Measurements from ENCODE around the gene BSG. TPM values are rescaled to one million over a fixed set of nuclear protein-coding genes. Genes with fewer than 3 reads are reported as not detected.
"Not testable (repeated sequence)": the region's sequence is repeated elsewhere in the genome, so short reads cannot be mapped to it uniquely, and the experiment has no call there.

The BSG gene
- total RNA-seq, 1 experiment from 2014 or later: 725 TPM

DNA sequence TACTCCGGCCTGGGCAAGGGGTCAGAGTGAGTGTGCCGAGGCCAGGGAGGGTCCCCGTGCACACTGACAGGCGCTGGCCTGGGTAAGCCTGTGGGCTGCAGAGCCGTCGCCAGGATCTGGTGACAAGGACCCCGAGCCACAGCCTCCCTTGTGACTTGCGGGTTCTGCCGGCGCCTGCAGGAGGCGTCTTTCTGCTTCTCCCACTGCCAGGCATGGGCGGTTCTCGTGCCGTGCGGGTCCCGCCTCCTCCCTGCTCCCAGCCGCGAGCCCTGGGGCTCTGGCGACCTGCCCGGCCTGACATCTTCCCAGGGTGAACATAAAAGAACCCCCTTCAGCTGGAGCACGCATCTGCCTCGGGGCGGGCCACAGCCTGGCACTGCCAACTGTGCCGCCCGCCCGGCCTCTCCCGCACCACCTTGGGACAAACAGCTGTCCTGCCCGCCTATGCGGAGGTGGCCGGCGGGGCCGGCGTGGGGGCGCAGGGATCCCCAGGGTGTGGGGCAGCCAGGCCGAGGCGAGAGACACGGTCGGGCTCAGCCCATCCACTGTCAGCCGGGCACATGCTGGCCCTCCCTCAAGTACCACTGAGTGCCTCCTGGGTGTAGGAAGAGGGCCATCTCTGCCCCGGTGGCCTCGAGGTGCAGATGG lies 15.8 kb downstream of the BSG start:
- DNase-seq (ENCODE audit: low spot score): peak; percentile 68

DNA sequence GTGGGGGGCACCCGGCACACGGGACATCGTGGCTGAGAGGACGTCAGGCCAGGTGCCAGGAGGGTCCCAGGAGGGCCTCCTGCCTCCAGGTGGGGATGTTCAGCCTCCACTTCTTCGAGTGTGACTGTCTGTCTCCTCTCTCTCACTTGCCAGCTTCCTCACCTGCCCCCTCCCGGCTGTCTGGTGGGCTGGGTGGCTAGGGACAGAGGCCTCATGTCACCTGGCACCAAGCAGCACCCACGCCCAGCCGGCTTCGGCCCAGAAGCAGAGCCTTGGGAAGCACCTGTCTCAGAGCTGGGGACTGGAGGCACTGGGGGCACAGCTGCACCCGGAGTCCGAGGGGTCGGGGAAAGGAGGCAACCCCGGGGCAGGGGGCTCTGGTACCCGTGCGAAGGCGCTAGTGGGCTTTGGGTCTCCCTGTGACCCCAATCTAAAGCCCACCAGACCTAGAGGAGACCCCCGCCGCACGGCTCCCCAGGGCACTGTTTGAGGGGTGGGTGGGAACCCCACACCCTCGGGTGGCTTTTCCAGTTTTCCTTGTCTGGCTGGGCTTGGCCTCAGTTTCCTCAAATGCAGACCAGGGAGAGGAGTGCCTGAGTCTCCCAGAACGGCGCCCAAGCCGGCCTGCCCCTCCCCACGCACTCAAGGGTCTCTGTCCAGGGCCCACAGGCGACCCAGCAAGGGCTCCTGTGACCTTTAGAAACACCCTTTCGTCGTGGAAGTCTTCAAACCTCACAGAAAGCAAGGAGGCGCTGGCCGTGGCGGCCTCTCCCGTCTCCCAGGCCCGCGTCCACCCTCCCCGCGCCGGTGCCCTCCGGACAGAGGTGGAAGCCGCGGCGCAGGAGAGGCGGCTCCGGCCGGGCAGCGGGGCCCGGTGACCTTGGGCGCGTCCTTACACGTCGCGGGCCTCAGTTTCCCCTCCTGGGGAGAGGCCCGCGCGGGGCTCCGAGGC lies 16.6 kb downstream of the BSG start:
- no peak for DNase-seq (ENCODE audit: low spot score)

DNA sequence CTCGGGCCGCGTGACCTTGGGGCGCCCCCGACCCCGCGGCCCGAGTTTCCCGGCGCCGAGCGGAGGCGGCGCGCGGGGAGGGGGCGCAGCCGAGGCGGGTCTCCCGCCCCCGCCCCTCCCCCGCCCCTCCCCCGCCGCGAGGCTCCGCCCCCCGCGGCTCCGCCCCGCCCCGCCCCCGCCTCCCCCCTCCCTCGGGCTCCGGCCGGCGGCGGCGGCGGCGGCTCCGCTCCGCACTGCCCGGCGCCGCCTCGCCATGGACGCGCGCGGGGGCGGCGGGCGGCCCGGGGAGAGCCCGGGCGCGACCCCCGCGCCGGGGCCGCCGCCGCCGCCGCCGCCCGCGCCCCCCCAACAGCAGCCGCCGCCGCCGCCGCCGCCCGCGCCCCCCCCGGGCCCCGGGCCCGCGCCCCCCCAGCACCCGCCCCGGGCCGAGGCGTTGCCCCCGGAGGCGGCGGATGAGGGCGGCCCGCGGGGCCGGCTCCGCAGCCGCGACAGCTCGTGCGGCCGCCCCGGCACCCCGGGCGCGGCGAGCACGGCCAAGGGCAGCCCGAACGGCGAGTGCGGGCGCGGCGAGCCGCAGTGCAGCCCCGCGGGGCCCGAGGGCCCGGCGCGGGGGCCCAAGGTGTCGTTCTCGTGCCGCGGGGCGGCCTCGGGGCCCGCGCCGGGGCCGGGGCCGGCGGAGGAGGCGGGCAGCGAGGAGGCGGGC lies 17.4 kb downstream of the BSG start, which contains the start of gene HCN2:
Gene HCN2, plus strand, starts transcription at position 189 of the 703 bp plus-strand sequence. Its CDS starts 65 bp downstream, at position 254.
- no peak for DNase-seq (ENCODE audit: low spot score)

DNA sequence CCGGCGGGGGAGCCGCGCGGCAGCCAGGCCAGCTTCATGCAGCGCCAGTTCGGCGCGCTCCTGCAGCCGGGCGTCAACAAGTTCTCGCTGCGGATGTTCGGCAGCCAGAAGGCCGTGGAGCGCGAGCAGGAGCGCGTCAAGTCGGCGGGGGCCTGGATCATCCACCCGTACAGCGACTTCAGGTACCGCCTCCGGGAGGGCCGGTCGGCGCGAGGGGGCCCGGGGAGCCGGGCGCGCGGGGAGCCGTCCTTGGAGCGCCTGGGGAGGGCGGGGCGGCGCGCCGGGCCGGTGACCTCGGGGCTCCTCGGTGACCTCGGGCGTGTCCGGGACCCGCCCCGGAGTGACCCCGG lies 18.0 kb downstream of the BSG start:
- no peak for DNase-seq (ENCODE audit: low spot score)

DNA sequence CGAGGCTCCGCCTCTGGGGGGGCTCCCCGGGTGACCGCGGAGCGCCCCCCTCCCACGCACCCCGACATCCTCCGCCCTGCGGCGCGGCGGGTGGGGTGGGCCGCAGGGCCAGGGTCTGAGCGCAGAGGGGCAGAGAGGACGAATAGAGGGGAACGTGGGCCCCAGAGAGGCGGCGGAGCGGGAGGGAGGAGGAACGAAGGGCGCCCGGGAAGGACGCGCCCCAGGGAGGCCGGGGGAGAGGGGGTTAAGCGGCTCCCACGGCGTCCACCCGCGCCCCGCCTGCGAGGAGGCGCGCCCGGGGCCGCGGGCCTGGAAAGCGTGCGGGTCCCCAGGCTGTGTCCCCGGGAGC lies 18.3 kb downstream of the BSG start:
- no peak for DNase-seq (ENCODE audit: low spot score)

DNA sequence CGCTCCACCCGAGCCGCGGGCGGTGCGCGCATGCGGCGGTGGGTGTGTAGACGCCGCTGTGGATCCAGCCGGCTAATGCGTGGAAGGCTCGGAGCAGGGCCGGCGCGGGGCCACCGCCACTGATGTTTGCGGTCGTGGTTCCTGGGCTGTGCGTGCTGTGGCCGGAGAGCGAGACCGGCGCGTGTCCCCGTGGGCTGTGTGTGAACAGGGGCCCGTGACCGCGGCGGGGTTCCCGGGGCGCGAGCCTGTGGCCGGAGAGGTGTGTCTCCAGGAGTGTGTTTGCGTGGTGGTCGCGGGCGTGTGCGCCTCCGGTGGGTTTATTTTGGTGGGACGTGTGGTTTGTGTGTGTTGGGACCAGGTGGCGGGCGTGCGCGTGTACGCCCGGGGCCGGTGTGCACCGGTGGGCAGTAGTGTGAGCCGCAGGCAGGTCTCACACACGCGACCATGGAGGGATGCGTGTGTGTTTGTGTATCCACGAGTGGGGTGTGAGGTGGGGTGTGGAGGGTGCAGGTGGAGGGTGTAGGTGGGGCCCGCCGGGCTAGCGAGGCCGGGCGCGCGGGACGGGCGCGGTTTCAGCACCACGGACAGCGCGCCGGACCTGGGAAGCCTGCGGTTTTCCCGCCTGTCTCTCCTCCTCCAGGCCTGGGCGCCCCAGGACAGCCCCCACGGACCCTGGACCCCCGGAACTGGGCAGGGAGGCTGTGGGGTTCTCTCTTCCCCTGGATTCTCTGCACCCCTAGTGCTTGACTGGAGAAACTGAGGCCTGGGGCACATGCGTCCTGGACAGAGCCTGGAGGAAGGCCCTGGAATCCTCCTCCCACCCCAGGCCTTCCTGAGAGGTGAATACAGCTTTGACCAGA lies 18.9 kb downstream of the BSG start:
- peak; percentile 32 for DNase-seq (ENCODE audit: low spot score)

DNA sequence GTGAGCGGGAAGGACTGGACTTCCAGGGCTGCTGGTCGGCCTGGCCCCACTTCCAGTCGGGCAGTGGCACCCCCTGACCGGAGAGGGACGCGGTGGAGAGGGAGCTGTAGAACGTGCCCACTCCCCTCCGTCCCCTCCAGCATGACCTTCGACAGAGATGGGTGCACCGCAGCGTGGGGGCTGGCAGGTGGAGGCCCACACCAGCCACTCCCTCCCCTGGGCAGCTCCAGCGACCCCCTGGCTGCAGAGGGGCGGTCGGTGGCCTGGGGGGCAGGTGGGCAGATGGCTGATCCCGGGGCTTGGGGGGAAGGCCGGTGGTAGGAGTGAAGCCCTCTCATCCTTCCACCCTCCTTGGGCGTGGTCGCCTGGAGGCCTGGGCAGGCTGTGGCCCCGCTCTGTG lies 19.7 kb downstream of the BSG start:
- no peak for DNase-seq (ENCODE audit: low spot score)

DNA sequence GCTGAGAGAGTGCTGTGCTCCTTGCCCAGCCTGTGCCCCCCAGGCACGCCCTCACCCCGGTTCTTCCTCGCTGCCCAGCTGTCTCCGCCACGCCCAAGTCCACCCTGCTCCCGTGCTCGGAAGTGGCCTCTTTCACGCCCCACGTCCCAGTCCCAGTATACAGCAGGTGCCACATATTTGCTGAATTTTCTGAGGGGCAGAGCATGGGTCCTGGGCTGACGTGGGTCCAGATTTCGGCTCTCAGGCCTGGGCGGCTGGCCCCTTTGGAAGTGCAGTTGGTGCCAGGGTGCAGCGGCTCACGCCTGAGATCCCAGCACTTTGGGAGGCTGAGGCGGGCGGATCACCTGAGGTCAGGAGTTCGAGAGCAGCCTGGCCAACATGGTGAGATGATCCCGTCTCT lies 20.7 kb downstream of the BSG start:
- DNase-seq (ENCODE audit: low spot score): no peak

DNA sequence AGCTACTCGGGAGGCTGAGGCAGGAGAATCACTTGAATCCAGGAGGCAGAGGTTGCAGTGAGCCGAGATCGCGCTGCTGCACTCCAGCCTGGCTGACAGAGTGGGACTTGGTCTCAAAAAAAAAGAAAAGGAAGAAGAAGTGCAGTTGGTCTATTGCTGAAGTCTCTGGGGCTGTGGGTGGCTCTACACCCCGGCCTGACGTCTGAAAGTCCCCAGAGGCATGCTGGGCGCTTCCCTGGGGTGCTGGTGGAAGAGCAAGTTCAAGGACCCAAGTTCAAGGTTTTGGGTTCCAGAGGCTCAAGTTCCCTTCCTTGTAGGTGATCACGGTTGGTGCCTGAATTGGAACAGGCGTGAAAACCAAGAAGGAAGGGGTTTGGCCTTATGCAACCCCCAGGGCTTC lies 21.1 kb downstream of the BSG start:
- DNase-seq (ENCODE audit: low spot score): no peak

DNA sequence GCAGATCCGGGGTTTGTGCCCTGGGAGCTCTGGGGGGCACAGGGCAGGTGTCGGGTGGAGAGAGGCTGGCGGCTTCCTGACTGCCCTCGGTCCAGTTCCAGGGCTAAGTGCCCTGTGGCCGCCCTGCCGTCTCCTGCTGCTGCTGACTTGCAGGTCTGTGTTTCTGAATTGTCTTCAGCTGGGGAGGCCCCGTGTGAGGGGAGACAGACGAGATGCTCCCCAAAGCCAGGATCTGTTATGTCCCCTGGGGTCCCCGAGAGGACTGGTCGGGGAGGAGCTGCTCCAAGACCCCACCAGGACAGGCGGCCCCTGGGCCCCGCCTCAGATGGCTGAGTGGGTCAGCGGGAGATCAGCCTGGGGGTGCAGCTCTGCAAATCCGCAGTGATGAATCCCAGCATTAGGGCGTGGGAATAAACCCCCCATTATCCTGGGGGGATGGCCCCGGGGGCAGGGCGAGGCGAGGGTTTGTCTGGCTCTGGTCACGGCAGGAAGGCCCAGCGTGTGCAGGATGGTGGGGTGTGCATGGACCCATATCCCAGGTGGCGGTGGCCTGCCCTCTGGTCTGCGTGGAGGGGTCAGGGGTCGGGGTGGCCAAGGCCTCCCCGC lies 22.0 kb downstream of the BSG start:
- no peak for DNase-seq (ENCODE audit: low spot score)

DNA sequence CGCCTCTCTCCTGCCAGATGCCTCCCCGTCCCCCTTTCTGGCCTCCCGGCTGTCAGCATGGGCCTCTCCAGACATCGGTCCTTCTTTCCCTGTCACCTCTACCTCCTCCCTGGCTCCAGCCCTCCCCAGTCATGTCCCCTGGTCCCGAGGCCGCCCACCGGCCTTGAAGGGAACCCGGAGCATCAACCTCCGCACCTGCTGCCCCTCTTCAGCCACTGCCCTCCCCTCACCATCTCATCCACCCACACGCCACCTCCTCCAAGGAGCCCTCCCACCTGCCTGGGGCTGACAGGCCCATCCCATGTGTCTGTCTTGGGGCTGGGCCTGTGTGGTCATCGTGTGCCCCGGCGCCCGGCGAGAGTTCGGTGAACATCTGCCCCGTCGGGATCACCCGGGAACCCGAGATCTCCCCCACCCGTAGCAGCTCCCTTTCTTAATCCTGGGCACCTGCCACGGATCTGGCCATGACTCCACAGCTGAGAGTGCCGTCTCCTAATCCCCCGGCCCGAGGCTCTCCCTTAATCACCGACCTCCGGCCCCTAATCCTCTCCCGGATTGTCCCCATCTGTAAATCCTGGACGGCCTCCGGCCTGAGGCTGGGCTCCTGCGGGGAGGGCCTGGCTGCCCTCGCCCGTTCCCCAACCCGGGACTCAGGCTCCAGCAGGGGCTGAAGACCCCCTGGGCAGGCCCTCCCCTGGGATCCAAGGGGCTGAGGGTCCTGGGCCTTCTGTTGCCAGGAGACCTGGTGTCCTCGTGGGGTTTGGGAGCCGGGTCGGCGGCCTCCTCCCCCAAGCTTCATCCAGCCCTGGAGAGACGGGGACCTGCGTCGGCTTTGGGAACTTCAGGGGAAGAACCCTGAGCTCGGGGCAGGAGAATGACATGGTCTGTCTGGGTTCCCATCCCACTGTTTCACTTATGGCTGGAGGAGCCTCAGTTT lies 23.2 kb downstream of the BSG start:
- no peak for DNase-seq (ENCODE audit: low spot score)

DNA sequence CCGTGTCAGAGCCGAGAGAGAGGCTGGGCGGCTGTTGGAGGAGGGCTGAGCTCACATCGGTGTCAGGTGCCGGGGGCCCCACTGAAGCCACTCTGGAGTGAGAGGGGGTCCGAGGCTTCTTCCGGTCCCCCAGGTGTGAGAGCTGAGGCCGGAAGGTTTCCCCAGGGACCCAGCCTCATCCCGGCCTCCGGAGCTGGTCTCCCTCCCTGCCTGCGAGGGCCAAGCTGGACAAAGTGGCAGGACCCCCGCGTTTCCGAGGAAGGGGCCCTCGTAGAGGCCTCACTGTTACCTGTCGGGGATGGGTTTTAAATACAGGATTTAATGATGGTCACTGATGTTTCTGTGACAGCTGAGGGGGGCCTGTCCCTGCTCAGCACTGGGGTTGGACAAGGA lies 23.9 kb downstream of the BSG start:
- DNase-seq (ENCODE audit: low spot score): no peak

DNA sequence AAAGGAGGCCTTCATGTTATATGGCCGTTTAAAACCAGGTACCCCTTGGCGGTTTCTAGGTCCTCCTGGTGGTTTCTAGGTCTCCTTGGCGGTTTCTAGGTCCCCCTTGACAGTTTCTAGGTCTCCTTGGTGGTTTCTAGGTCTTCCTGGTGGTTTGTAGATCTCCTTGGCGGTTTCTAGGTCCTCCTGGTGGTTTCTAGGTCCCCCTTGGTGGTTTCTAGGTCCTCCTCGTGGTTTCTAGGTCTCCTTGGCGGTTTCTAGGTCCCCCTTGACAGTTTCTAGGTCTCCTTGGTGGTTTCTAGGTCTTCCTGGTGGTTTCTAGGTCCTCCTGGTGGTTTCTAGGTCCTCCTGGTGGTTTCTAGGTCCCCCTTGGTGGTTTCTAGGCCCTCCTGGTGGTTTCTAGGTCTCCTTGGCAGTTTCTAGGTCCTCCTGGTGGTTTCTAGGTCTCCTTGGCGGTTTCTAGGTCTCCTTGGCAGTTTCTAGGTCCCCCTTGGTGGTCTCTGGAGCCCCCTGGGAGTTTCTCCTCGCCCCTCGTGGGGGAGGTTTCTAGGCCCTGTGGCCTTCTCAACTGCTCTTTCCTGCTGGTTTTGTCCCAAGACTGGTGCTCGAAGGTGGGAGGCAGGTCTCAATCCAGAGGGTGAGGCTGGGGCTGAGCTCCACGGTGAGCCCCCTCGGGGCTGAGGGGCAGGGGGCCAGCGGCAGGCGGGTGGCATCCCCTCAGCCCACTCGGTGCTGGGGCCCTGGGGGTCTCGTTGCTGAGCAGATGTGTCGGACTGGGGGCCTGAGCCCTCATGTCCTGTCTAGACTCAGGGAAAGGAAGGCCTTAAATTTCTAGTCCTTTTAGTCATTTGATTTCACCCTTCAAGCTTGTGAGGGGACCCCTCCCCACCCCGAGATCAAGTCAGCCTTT lies 25.3 kb downstream of the BSG start:
- DNase-seq (ENCODE audit: low spot score): no peak

DNA sequence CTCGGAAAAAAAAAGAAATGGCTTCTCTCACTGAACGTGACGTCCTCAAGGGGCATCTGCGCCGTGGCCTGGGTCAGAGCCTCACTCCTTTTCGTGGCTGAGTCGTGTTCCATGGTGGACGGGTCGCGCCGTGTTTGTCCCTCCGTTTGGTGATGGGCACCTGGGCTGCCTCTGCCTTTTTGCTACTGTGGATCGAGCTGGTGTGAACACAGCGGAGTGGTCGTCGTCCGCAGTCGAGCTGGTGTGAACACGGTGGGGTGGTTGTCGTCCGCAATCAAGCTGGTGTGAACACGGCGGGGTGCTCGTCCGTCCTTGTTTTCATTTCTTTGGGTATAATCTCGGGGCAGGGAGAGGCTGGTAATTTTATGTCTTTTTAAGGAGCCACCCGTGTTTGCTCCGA lies 28.9 kb downstream of the BSG start:
- DNase-seq (ENCODE audit: low spot score): no peak

DNA sequence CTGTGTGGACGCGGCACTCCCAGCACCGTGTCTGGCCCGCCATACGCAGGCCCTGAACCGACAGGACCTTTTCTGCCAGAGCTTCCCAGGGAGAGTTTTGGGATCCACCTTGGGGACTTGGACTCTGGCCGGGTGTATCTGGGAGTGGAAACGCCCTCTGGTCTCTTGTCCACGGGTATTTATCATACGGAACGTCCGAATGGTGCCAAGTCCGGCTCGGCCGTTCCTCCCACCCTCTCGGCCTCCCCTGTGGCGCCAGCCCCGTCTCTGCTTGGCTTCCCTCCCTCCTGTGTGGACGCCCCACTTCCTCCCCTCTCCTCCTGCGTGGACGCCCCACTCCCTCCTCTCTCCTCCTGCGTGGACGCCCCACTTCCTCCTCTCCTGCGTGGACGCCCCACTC lies 29.4 kb downstream of the BSG start:
- DNase-seq (ENCODE audit: low spot score): no peak

DNA sequence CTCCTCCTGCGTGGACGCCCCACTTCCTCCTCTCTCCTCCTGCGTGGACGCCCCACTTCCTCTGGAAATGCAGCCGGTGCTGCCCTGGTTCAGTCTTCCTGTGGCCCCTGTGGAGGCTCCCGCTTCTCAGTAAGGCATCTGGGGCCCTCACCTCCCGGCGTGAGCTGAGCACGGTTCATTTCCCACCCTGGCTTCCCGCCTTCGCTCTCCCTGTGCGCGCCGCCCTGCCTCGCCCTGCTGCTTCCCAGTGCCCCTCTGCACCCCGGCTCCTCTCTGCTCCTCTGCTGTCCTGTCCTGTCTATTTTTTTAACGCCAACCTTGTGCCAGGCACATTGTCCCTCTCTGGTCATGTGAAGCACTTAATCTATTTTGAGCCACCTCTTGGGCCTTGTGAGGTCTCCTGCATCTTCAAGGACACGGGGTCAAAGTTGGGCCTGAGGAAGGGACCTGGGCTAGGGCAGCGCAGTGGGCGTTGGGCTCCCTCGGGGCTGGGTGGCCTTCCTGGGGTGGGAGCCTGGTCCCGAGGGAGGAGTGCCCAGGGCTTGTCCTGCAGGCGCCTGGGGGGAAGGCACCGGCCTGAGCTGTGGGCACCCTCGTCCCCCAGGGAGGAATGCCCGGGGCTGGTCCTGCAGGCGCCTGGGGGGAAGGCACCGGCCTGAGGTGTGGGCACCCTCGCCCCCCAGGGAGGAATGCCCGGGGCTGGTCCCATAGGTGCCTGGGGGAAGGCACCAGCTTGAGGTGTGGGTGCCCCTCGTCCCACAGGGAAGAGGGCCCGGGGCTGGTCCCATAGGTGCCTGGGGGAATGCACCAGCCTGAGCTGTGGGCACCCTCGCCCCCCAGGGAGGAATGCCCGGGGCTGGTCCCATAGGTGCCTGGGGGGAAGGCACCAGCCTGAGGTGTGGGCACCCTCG lies 30.2 kb downstream of the BSG start:
- no peak for DNase-seq (ENCODE audit: low spot score)

DNA sequence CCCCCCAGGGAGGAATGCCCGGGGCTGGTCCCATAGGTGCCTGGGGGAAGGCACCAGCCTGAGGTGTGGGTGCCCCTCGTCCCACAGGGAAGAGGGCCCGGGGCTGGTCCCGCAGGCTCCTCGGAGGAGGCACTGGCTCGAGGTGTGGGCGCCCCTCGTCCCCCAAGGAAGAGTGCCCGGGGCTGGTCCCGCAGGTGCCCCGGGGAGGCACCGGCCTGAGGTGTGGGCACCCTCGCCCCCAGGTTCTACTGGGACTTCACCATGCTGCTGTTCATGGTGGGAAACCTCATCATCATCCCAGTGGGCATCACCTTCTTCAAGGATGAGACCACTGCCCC lies 30.9 kb downstream of the BSG start:
- DNase-seq (ENCODE audit: low spot score): not testable (repeated sequence)

DNA sequence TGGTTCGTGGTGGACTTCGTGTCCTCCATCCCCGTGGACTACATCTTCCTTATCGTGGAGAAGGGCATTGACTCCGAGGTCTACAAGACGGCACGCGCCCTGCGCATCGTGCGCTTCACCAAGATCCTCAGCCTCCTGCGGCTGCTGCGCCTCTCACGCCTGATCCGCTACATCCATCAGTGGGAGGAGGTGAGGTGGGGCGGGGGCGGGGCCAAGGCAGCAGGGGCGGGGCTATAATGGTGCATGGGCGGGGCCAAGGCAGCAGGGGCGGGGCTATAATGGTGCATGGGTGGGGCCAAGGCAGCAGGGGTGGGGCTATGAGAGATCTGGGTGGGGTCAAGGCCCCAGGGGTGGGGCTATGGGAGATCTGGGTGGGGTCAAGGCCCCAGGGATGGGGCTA lies 31.4 kb downstream of the BSG start:
- DNase-seq (ENCODE audit: low spot score): not testable (repeated sequence)

Data from HT-29 (cell line).